K562 (cell line): ENCODE data around the gene KCNF1. TPM values are rescaled to one million over a fixed set of nuclear protein-coding genes. Genes with fewer than 3 reads are reported as not detected.

ENCODE experiments used
- CUX1 ChIP-seq: fragments of 200-800 bp; sonication (Bioruptor generic); IDR thresholded peaks from 2 replicates; pipeline ENCODE4 v1.6.1; 2016; ENCODE audit warnings: missing genetic modification characterization, missing compliant biosample characterization
- ZNF354B ChIP-seq: fragments of 250-450 bp; sonication (Bioruptor Pico); IDR thresholded peaks from 2 replicates; pipeline ENCODE4 v1.4.0; 2020
- ZNF609 ChIP-seq: sonication (generic); formaldehyde crosslinking; IDR thresholded peaks from 2 replicates; pipeline ENCODE4 v1.8.1; 2023; ENCODE audit warnings: missing genetic modification reagents, mild to moderate bottlenecking, borderline replicate concordance
- ZZZ3 ChIP-seq: fragments of 450-650 bp; IDR thresholded peaks from 2 replicates; pipeline ENCODE4 v1.6.1; 2016; ENCODE audit warnings: antibody characterized with exemption, mild to moderate bottlenecking, moderate library complexity
- polyA plus RNA-seq, 8 experiments: library from polyadenylated mRNA; depleted of rRNA in 4 of 8; stranded (reverse) in 5 of 8; unstranded in 3 of 8; fragments of >200 nt; fragmentation: Nextera tagmentation in 2 of 8; fragmentation: Illumina TruSeq in 1 of 8; extraction: Ambion mirVana in 2 of 8; extraction: Trizol in 1 of 8; gene quantifications; 2 replicates each; pipeline versions ENCODE4 v1.2.1 to v1.2.3, GENCODE V29; 2011 to 2014; ENCODE audit warnings: inconsistent platforms in 1 of 8, missing spikeins in 1 of 8
- total RNA-seq, 7 experiments: library from RNA; depleted of rRNA in 6 of 7; stranded (reverse); fragments of >200 nt in 6 of 7; fragmentation: Illumina TruSeq in 2 of 7; extraction: Trizol in 2 of 7; gene quantifications; 2 replicates each; pipeline versions ENCODE4 v1.2.1 to v1.2.3, GENCODE V29; 2011 to 2021; ENCODE audit warnings: low replicate concordance in 1 of 7

The KCNF1 gene
- total and polyA plus RNA-seq, 9 of the 15 experiments (the other 6 are each of a cell fraction or from before 2014, with no cell fraction given): not detected

- TF ChIP-seq CUX1: no peak
- no peak for TF ChIP-seq ZNF354B (CRISPR knock-in tag)
- no peak for TF ChIP-seq ZZZ3
- no peak for TF ChIP-seq ZNF609 (CRISPR knock-in tag)
These were observed 19.4 kb upstream of the KCNF1 start (continued) for GRCh38 chr2:10892316-10892715.
